ENCODE results near the gene RPS10. TPM values are rescaled to one million over a fixed set of nuclear protein-coding genes. Genes with fewer than 3 reads are reported as not detected.

Gene RPS10
- total and polyA plus RNA-seq, 2 experiments from 2014 or later = 1,755 to 2,175 TPM

DNA sequence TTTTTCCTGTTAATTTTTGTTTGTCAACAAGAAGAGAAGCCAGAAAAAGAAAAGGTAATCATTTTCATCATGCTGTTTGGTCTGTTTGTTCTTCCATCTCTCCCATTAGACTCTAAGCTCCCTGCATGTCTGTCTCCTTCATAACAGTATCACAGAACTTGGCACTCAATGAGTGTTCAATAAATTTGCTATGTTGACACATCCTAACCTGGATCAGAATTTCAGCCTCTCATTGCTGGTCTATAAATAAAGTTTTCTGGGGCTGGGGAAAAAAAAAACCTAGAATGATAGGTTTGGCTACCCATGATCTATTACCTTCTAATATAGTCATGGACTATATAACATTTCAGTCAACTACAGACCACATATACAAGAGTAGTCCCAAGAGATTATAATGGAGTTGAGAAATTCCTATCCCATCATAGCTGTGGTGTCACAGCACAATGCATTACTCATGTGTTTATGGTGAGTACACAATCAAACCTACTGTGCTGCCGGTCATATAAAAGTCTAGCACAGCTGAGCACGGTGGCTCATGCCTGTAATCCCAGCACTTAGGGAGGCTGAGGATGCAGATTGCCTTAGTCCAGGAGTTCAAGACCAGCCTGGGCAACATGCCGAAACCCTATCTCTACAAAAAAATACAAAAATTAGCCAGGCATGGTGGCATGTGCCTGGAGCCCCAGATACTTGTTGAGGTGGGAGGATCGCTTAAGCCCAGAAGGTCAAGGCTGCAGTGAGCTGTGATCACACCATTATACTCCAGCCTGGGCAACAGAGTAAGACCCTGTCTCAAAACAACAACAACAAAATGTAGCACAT lies 39.3 kb downstream of the RPS10 start:
- Histone ChIP-seq H3F3A (replicated peaks; ENCODE audit: low read depth) (no peaks in the 10 kb centered on the region), H3K4me1 (ENCODE audit: insufficient read depth) (peaks cover 30% of the 10 kb centered on the region), H3K79me2 (replicated peaks; ENCODE audit: insufficient read depth) (peaks cover 100% of the 10 kb centered on the region), H3K36me3 (ENCODE audit: insufficient read depth) (no peaks in the 10 kb centered on the region), H2AFZ (no peak overlapping the region), H3K27me3 (ENCODE audit: insufficient read depth) (no peaks in the 10 kb centered on the region), H3K27ac (ENCODE audit: low read depth) (peak overlapping the region; percentile 60; the same call in 1 of the 2 replicates), H3K9me2 (ENCODE audit: insufficient read depth) (no peaks in the 10 kb centered on the region), H3K4me3 (no peak overlapping the region), H3K4me2 (no peak overlapping the region), H4K20me1 (replicated peaks; ENCODE audit: insufficient read depth) (peaks cover 23% of the 10 kb centered on the region; the same call in 1 of the 2 replicates)
- H3K9me3 Mint-ChIP-seq = no peaks in the 10 kb centered on the region; the same call in 2 of the 3 replicates
- H3K27ac Mint-ChIP-seq = no peak overlapping the region
- H3K4me1 Mint-ChIP-seq = peaks cover 37% of the 10 kb centered on the region
- no peaks in the 10 kb centered on the region for H3K27me3 Mint-ChIP-seq (ENCODE audit: insufficient read depth, low read depth, poor library complexity)
- TF ChIP-seq CREB1 (CRISPR knock-in tag; IDR thresholded peaks at IDR 0.05; ENCODE audit: low read depth) (no peak), NANOG (IDR thresholded peaks at IDR 0.05; ENCODE audit: borderline replicate concordance) (no peak), EZH2 (IDR thresholded peaks at IDR 0.05; ENCODE audit: low read depth, unreplicated experiment) (no peak), EZH2phosphoT487 (IDR thresholded peaks at IDR 0.05; ENCODE audit: unreplicated experiment) (no peak), STAT1 (IDR thresholded peaks at IDR 0.05; ENCODE audit: unreplicated experiment) (no peak), JUNB (IDR thresholded peaks at IDR 0.05; ENCODE audit: unreplicated experiment) (no peak), POLR2AphosphoS5 (IDR thresholded peaks at IDR 0.05; ENCODE audit: low read depth) (no peak), ZNF331 (CRISPR knock-in tag; IDR thresholded peaks at IDR 0.05; ENCODE audit: low read depth) (no peak), ZNF114 (CRISPR knock-in tag; IDR thresholded peaks at IDR 0.05) (no peak)
- TF ChIP-seq, protein P1, sequence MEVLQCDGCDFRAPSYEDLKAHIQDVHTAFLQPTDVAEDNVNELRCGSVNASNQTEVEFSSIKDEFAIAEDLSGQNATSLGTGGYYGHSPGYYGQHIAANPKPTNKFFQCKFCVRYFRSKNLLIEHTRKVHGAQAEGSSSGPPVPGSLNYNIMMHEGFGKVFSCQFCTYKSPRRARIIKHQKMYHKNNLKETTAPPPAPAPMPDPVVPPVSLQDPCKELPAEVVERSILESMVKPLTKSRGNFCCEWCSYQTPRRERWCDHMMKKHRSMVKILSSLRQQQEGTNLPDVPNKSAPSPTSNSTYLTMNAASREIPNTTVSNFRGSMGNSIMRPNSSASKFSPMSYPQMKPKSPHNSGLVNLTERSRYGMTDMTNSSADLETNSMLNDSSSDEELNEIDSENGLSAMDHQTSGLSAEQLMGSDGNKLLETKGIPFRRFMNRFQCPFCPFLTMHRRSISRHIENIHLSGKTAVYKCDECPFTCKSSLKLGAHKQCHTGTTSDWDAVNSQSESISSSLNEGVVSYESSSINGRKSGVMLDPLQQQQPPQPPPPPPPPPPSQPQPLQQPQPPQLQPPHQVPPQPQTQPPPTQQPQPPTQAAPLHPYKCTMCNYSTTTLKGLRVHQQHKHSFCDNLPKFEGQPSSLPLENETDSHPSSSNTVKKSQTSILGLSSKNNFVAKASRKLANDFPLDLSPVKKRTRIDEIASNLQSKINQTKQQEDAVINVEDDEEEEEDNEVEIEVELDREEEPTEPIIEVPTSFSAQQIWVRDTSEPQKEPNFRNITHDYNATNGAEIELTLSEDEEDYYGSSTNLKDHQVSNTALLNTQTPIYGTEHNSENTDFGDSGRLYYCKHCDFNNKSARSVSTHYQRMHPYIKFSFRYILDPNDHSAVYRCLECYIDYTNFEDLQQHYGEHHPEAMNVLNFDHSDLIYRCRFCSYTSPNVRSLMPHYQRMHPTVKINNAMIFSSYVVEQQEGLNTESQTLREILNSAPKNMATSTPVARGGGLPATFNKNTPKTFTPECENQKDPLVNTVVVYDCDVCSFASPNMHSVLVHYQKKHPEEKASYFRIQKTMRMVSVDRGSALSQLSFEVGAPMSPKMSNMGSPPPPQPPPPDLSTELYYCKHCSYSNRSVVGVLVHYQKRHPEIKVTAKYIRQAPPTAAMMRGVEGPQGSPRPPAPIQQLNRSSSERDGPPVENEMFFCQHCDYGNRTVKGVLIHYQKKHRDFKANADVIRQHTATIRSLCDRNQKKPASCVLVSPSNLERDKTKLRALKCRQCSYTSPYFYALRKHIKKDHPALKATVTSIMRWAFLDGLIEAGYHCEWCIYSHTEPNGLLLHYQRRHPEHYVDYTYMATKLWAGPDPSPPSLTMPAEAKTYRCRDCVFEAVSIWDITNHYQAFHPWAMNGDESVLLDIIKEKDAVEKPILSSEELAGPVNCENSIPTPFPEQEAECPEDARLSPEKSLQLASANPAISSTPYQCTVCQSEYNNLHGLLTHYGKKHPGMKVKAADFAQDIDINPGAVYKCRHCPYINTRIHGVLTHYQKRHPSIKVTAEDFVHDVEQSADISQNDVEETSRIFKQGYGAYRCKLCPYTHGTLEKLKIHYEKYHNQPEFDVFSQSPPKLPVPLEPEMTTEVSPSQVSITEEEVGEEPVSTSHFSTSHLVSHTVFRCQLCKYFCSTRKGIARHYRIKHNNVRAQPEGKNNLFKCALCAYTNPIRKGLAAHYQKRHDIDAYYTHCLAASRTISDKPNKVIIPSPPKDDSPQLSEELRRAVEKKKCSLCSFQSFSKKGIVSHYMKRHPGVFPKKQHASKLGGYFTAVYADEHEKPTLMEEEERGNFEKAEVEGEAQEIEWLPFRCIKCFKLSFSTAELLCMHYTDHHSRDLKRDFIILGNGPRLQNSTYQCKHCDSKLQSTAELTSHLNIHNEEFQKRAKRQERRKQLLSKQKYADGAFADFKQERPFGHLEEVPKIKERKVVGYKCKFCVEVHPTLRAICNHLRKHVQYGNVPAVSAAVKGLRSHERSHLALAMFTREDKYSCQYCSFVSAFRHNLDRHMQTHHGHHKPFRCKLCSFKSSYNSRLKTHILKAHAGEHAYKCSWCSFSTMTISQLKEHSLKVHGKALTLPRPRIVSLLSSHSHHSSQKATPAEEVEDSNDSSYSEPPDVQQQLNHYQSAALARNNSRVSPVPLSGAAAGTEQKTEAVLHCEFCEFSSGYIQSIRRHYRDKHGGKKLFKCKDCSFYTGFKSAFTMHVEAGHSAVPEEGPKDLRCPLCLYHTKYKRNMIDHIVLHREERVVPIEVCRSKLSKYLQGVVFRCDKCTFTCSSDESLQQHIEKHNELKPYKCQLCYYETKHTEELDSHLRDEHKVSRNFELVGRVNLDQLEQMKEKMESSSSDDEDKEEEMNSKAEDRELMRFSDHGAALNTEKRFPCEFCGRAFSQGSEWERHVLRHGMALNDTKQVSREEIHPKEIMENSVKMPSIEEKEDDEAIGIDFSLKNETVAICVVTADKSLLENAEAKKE (CRISPR knock-in tag; IDR thresholded peaks at IDR 0.05) = no peak
- TF ChIP-seq, protein P2, sequence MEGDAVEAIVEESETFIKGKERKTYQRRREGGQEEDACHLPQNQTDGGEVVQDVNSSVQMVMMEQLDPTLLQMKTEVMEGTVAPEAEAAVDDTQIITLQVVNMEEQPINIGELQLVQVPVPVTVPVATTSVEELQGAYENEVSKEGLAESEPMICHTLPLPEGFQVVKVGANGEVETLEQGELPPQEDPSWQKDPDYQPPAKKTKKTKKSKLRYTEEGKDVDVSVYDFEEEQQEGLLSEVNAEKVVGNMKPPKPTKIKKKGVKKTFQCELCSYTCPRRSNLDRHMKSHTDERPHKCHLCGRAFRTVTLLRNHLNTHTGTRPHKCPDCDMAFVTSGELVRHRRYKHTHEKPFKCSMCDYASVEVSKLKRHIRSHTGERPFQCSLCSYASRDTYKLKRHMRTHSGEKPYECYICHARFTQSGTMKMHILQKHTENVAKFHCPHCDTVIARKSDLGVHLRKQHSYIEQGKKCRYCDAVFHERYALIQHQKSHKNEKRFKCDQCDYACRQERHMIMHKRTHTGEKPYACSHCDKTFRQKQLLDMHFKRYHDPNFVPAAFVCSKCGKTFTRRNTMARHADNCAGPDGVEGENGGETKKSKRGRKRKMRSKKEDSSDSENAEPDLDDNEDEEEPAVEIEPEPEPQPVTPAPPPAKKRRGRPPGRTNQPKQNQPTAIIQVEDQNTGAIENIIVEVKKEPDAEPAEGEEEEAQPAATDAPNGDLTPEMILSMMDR (conservative IDR thresholded peaks at IDR 0.05; ENCODE audit: low read depth in 2 of 2) = no peak
- TF ChIP-seq, protein P3, sequence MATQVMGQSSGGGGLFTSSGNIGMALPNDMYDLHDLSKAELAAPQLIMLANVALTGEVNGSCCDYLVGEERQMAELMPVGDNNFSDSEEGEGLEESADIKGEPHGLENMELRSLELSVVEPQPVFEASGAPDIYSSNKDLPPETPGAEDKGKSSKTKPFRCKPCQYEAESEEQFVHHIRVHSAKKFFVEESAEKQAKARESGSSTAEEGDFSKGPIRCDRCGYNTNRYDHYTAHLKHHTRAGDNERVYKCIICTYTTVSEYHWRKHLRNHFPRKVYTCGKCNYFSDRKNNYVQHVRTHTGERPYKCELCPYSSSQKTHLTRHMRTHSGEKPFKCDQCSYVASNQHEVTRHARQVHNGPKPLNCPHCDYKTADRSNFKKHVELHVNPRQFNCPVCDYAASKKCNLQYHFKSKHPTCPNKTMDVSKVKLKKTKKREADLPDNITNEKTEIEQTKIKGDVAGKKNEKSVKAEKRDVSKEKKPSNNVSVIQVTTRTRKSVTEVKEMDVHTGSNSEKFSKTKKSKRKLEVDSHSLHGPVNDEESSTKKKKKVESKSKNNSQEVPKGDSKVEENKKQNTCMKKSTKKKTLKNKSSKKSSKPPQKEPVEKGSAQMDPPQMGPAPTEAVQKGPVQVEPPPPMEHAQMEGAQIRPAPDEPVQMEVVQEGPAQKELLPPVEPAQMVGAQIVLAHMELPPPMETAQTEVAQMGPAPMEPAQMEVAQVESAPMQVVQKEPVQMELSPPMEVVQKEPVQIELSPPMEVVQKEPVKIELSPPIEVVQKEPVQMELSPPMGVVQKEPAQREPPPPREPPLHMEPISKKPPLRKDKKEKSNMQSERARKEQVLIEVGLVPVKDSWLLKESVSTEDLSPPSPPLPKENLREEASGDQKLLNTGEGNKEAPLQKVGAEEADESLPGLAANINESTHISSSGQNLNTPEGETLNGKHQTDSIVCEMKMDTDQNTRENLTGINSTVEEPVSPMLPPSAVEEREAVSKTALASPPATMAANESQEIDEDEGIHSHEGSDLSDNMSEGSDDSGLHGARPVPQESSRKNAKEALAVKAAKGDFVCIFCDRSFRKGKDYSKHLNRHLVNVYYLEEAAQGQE (IDR thresholded peaks at IDR 0.05; ENCODE audit: unreplicated experiment) = no peak
- TF ChIP-seq, protein P4, sequence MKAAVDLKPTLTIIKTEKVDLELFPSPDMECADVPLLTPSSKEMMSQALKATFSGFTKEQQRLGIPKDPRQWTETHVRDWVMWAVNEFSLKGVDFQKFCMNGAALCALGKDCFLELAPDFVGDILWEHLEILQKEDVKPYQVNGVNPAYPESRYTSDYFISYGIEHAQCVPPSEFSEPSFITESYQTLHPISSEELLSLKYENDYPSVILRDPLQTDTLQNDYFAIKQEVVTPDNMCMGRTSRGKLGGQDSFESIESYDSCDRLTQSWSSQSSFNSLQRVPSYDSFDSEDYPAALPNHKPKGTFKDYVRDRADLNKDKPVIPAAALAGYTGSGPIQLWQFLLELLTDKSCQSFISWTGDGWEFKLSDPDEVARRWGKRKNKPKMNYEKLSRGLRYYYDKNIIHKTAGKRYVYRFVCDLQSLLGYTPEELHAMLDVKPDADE (IDR thresholded peaks at IDR 0.05) = no peak
- H3K36me3 Mint-ChIP-seq (ENCODE audit: low read depth) = no peaks in the 10 kb centered on the region; the same call in 2 of the 3 replicates
- H3K4me3 Mint-ChIP-seq = no peak overlapping the region
- no peak for DNase-seq (ENCODE audit: low spot score)
- ATAC-seq = no peak

Data from GM23338 (cell line).